ENCODE measurements around the gene TMEM233.

TMEM233 gene

GRCh38 chr12:119674560-119674959 is 81.0 kb downstream of the TMEM233 start:
- no peak overlapping the region for H3K4me3 ChIP-seq (ENCODE audit: low read length)
- TF ChIP-seq ZNF274 (IDR thresholded peaks at IDR 0.05; ENCODE audit: low read depth, low read length): no peak

GRCh38 chr12:119676022-119676421 is 82.4 kb downstream of the TMEM233 start:
- TF ChIP-seq ZNF274 (IDR thresholded peaks at IDR 0.05; ENCODE audit: low read depth, low read length): no peak
- no peak overlapping the region for H3K4me3 ChIP-seq (ENCODE audit: low read length)

- H3K4me3 ChIP-seq (ENCODE audit: low read length): no peak overlapping the region
- TF ChIP-seq ZNF274 (IDR thresholded peaks at IDR 0.05; ENCODE audit: low read depth, low read length): no peak
These were observed 83.0 kb downstream of the TMEM233 start for GRCh38 chr12:119676573-119676972.

GRCh38 chr12:119678459-119678858 is 84.9 kb downstream of the TMEM233 start:
- no peak for TF ChIP-seq ZNF274 (IDR thresholded peaks at IDR 0.05; ENCODE audit: low read depth, low read length)
- no peak overlapping the region for H3K4me3 ChIP-seq (ENCODE audit: low read length)

- TF ChIP-seq ZNF274 (IDR thresholded peaks at IDR 0.05; ENCODE audit: low read depth, low read length): no peak
- H3K4me3 ChIP-seq (ENCODE audit: low read length): no peak overlapping the region
These were observed 85.5 kb downstream of the TMEM233 start for GRCh38 chr12:119679081-119679480.

GRCh38 chr12:119679490-119679889 is 85.9 kb downstream of the TMEM233 start:
- no peak for TF ChIP-seq ZNF274 (IDR thresholded peaks at IDR 0.05; ENCODE audit: low read depth, low read length)
- no peak overlapping the region for H3K4me3 ChIP-seq (ENCODE audit: low read length)

- no peak overlapping the region for H3K4me3 ChIP-seq (ENCODE audit: low read length)
- no peak for TF ChIP-seq ZNF274 (IDR thresholded peaks at IDR 0.05; ENCODE audit: low read depth, low read length)
These were observed 87.5 kb downstream of the TMEM233 start for GRCh38 chr12:119681111-119681510.

- TF ChIP-seq ZNF274 (IDR thresholded peaks at IDR 0.05; ENCODE audit: low read depth, low read length): no peak
- no peak overlapping the region; the same call in 1 of the 2 replicates for H3K4me3 ChIP-seq (ENCODE audit: low read length)
These were observed 88.4 kb downstream of the TMEM233 start for GRCh38 chr12:119681728-119682638.

- no peak overlapping the region for H3K4me3 ChIP-seq (ENCODE audit: low read length)
- no peak for TF ChIP-seq ZNF274 (IDR thresholded peaks at IDR 0.05; ENCODE audit: low read depth, low read length)
These were observed 89.2 kb downstream of the TMEM233 start for GRCh38 chr12:119682639-119683252.

GRCh38 chr12:119683413-119683812 is 89.8 kb downstream of the TMEM233 start:
- TF ChIP-seq ZNF274 (IDR thresholded peaks at IDR 0.05; ENCODE audit: low read depth, low read length): no peak
- no peak overlapping the region for H3K4me3 ChIP-seq (ENCODE audit: low read length)

- TF ChIP-seq ZNF274 (IDR thresholded peaks at IDR 0.05; ENCODE audit: low read depth, low read length): no peak
- H3K4me3 ChIP-seq (ENCODE audit: low read length): no peak overlapping the region
These were observed 90.2 kb downstream of the TMEM233 start for GRCh38 chr12:119683816-119684215.

- H3K4me3 ChIP-seq (ENCODE audit: low read length): no peak overlapping the region
- no peak for TF ChIP-seq ZNF274 (IDR thresholded peaks at IDR 0.05; ENCODE audit: low read depth, low read length)
These were observed 91.3 kb downstream of the TMEM233 start for GRCh38 chr12:119684711-119685369.

GRCh38 chr12:119685375-119685774 is 91.8 kb downstream of the TMEM233 start:
- TF ChIP-seq ZNF274 (IDR thresholded peaks at IDR 0.05; ENCODE audit: low read depth, low read length): no peak

GRCh38 chr12:119686355-119686754 is 92.8 kb downstream of the TMEM233 start:
- H3K4me3 ChIP-seq (ENCODE audit: low read length): no peak overlapping the region
- TF ChIP-seq ZNF274 (IDR thresholded peaks at IDR 0.05; ENCODE audit: low read depth, low read length): no peak

More at GRCh38 chr12:119685375-119685774, 91.8 kb downstream of the TMEM233 start:
- no peak overlapping the region for H3K4me3 ChIP-seq (ENCODE audit: low read length)
